Left kidney (tissue), 2 donors: ENCODE results near the gene FTO. TPM values are rescaled to one million over a fixed set of nuclear protein-coding genes. Genes with fewer than 3 reads are reported as not detected.

ENCODE experiments used
- DNase-seq: peaks from one replicate; pipeline ENCODE4 v3.0.0-alpha.2; 2013
- polyA plus RNA-seq: library from polyadenylated mRNA; unstranded; fragments of 120-200 nt; gene quantifications from one replicate; pipeline ENCODE4 v1.2.1, GENCODE V29; 2013; ENCODE audit not compliant: insufficient read length

Gene FTO
- polyA plus RNA-seq, 1 donor = 106 TPM

DNA sequence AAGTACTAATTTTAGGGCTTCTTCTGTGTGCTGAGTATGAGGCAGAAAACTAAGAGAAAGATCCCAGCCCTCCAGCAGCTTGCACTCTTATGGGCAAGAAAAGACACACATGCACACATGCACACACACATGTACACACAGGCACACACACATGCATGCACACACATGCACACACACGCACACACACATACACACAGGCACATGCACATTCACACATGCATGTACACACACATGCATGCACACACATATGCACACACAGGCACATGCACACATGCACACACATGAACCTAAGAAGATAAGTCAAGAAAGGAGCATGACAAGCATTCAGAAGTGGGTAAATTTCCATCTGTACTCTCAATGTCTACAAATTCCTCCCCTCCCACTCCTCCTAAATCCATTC is 452.4 kb downstream of the FTO start:
- DNase-seq = no peak

DNA sequence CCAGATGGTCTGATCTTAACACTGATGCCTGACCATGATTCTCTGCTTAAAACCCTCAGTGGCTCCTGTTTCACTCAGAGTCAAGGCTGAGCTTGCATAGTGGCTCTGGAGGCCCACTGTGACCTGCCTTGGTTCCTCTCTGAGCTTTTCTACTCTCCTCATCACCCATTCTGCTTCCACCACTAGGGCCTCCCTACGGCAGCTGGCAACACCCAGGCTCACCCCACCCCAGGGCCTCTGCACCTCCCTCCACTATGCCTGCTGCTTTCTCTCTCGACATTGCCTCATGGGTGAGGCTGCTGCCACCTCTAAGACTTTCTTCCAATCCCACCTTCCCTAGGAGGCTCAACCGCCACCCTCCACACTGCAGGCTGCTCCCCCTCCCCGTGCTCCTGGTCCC is 455.0 kb downstream of the FTO start:
- no peak for DNase-seq

DNA sequence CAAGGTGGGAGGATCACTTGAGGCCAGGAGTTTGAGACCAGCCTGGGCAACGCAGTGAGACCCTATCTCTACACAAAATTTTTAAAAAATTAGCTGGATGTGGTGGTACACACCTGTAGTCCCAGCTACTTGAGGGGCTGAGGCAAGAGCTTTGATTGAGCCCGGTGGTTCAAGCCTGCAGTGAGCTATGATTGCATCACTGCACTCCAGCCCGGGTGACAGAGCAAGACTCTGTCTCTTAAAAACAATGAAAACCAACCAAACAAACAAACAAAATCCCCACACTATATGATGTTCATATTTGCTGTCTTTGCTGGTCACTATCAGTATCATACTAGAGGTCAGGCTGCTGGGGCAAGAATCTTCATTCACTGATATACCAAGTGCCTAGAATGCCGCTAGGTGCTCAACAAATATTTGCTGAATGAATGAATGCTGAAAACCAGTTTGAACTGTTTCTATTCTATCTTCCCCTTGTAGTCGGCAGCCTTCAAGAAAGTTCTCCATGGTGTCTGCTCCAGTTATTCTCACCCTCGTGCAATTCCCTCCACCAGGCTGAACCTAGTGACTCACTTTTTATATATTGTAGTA is 455.6 kb downstream of the FTO start:
- DNase-seq = no peak

DNA sequence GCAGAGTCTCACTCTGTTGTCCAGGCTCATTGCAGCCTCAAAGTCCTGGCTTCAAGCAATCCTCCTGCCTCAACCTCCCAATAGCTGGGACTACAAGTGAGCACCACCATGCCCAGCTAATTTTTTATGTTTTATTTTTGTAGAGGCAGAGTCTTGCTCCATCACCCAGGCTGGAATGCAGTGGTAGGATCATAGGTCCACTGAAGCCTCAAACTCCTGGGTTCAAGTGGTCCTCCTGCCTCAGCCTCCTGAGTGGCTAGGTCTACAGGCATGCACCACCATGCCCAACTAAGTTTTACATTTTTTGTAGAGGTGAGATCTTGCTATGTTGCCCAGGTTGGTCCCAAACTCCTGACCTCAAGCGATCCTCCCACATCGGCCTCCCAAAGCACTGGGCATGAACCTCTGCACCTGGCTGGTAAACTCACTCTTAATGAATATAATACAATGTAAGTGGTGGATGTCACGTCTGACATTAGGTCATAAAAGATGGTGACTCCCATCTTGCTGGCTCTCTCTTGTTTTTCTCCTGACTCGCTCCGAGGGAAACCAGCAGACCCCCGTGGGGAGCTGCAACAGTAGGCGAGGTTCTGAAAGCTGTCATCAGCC is 456.4 kb downstream of the FTO start:
- no peak for DNase-seq

DNA sequence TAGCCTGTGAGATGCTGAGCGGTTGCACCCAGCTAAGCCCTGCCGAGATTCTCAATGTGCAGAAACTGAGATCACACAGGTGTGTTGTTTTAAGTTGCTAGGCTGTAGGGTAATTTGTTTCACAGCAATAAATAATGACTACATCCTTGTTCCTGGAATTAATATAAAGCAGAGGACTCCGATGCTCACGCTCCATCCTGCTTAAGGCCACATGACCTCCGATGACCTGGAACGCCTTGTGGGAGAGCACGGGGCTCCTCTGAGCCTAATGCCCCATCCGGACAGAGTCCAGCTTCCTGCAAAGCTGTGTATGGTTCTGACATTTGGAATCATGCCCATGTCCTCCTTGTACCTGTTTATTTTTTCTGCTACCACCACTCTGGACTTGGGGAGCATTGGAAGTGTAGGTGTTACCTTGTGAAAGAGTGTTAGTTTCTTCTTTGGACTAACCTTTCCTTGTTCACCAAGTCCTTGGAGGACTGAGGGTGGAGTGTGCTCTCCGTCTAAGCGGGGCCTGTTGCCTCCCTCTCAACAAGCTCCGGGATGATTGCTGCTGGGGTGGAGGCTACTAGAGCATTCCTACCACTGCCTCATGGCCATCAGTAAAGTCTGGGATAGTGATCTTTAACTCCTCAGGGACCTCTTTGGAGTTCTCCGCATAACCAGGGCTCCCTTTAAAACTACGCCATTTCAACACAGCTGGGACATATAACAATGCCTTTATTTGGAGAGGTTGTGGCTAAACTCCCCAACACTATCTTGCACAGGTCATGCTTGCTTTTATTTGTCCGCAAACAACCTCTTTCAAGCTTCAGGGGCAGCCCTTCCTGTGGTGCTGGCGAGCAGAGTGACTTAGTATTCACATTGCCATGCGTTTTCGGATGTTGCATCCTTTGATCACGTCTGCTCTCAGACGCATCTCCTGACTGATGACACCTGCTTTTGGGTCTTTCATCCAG is 457.3 kb downstream of the FTO start:
- no peak for DNase-seq

DNA sequence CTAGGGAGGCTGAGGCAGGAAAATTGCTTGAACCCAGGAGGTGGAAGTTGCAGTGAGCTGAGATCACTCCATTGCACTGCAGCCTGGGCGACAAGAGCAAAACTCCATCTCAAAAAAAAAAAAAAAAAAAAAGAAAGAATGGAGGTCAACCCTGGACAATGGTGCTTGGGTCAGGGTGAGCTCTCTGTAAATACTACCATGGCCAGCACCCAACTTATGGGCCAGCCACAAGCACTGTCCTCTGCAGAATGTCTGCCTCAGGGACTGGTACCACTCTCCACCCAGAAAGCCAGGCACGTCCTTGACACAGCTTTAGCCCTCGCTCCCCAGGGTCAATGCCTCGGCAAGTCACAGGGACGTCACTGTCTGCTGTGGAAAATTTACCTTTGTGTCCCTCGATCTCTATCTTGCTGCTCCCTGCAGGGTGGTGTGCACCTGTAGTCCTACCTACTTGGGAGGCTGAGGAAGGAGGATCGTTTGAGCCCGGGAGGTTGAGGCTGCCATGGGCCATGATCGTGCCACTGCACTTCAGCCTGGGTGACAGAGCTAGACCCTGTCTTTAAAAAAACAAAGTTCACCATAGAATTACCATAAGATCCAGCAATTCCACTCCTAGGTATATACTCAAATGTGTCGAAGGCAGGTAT is 459.4 kb downstream of the FTO start:
- DNase-seq = no peak

DNA sequence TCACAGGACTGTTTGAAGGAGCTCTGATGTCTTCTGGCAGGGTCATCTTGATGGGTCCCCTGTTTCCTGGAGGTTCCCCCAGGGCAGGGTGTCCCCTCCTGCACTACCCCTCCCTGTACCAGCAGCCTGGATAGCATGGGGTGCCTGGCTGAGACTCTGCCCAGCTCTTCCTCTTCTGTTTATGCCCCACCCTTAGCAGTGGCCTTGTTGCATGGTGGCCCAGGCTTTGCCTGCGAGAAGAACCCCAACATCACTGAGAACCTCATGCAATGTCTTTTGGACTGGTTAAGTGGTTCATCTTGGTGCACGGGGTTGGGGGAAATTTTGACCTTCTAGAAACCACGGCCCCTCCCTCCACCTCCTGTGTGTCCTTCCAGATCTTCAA is 460.8 kb downstream of the FTO start:
- no peak for DNase-seq

DNA sequence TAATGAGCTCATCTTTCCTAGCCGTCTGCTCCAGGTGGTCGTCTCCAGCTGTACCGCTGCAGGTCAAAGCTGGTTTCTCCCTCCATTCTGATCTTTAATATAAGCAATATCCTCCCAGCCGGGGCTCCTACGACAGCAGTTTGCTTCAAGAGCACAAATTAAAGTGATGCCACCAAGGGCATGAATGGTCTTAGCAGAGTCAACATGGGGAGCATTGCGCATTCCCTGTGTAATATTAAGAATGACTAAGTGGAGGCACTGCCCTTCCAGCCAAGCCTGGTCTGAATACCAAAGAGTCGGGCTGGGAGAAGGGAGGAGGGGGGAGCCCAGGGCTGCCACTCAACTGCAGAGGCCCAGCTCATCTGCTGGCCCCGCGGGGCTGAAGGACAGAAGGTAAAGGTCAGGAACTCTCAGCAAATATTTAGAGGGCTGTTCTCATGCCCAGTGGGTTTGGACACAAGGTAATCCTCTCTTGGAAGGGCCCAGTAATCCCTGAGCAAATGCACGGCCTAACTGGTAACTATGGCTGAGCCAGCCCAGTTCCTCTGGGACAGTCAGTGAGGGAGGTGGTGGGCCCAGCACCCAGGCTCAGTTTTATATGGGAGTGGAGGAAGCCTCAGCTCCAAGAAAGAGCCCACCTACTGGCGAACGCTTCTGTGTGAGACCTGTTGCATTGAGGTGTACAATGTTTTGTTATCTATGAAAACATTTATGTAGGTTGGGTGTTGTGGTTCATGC is 461.4 kb downstream of the FTO start:
- no peak for DNase-seq

DNA sequence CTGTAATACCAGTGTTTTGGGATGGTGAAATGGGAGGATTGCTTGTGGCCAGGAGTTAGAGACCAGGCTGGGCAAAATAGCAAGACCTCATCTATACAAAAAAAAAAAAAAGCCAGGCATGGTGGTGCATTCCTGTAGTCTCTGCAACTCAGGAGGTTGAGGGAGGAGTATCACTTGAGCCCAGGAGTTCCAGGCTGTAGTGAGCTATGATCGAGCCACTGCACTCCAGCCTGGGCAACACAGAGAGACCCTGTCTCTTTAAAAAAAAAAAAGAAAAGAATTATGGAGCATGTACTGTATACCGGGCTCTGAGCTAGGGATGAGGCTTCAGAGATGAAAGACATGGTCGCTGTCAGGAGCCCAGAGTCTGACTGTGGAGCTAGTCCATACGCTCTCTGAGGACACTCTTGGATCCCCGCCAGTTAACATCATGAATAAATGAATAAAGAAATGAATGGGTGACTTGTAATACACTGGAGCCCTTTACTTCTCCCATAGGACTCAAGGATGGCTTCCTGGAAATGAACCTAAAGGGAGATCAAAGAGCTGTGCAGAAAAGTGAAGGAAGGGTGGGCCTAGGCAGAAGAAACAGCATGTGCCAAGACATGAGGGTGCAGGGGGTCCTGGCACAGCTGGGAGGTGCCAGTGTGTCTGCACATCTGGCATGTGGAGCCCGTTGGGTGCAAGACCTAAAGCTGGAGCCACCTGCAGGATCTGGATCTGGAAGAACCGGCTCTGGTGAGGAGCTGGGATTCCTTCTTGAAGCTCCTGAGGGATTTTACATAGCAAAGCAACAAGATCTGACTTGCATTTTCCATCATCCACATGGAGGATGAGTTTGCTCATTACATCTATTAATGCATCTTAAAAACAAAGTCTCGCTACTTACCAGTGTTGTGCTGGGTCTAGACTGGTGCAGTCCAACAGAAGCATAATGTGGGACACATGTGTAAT is 462.2 kb downstream of the FTO start:
- DNase-seq = no peak

DNA sequence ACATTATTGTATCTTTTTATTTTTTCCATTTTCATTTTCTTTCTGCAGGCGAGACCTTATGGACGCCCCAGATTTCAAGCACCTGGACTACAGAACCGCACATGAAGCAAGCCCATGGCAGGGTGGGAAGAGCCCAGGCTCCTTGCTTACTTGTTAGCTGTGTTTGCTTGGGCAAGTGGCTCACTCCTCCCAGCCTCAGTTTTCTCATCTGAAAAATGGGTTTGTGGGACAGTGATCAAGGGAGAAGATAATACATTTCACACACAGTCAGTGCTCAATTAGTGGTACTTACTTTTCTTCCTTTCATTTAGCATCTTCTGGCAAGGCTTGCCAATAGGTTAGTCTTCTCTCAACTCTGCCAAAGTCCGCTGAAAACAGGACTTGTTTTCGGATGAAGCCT is 465.2 kb downstream of the FTO start:
- no peak for DNase-seq

DNA sequence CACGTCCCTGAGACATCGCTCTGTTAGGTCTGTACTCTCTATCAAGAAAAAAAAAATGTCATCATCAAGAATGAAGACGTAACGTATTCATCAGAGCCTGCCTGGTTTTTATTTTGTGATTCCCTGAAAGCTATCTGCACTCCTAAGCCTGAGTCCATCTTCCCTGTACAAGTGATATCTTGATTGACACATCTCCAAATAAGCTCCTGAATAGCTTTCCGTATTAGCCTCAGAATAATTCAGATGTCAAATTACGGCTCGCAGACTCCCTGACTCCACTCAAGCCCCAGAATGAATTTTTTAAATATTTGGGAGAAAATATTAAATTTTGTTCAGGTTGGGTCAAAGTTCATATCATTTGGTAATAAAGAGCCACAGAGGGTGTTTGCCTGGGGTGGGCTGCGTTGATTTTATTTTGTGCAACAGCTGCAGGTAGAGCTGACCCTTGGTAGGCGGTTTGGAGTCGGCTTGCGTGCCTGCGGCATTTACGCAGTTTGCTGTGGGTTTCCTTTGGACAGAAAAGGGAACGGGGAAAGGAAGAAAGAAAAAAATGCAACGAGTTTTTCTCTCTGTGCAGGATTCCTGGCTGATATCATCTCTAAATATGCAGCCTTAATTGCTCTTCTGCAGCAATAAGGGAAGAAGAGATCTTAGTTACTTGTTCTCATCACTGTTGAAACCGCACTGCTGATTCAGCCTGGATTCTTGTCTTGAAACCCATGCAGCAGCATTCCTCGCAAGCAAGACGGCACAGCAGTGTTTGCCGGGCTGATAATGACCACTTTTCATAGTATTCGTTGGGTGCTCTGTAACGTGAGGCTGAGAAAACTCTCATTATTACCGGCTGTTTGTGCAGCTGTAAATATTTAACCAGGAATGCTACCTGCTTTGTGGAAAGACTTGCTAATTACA is 467.9 kb downstream of the FTO start:
- no peak for DNase-seq

DNA sequence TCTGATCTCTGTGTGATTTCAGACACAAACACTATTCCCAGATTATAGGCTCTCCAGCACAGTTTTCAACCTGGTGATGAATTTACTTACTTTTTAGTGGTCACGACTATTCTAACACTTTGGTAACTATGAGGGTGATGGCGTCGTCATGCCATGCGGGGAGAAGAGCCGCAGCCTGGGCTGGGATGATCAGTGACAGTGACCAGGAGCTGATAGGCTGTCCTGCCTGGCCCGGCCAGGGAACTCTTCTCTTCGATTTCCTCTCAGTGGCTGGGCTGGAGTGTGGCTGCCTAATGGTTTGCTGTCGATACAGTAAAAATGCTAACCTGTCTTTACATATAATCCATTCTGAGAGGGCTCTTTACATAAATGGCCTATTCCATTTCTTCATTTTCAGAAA is 469.5 kb downstream of the FTO start:
- DNase-seq = no peak

DNA sequence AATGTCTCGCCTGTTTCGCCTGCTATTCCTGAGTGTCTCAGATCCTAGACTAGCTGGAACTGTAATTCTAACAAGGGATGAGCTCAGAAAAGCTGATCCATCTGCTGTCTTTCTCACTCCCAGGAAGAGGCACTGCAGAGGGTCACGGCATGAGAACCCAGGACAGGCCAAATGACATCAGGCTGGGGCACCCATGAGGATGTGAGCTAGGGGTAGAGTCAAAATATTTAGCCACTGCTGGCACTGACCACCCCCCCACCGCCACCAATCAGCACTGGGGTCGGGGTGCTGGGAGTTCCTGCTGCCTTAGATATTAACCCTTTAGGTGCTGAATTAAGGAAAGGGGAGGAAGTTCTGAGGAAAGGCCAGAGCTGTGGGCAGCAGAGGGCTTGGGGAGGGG is 470.2 kb downstream of the FTO start:
- DNase-seq = no peak

DNA sequence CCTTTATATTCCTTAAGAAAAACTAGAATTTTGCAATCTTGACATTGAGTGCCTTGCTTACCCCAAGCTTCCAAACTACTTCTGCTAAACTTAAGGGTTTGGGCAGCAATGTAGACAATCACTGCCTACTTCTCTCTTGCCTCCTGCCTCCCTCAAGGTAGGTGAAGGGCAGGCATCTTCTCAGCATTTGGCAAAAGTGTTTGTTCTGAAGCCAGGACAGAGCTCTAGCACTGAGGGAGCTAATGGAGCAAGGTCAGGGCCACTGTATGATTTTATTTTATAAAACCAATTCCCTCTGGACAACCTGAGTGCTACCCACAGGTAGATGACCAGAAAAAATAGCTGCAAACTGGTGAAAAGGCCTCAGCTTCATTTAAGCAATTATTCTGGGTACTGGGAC is 470.8 kb downstream of the FTO start:
- no peak for DNase-seq

DNA sequence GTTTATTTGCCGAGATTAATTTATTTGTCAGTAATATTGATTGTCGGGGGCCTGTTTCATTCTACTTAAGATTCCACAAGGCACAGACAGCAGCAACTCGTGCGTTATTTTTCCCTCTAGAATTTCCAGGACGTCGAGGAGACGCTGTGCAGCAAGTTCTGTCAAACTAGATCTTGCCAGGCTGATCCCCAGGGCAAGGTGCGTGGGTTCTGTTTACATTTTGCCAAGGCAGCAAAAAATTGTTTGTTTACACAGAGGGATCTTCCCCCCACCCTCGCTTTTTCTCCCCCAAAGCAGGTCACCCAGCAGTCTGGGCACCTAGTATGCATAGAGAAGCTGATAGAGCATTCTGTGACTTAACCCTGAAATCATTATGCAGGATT is 471.2 kb downstream of the FTO start:
- no peak for DNase-seq

DNA sequence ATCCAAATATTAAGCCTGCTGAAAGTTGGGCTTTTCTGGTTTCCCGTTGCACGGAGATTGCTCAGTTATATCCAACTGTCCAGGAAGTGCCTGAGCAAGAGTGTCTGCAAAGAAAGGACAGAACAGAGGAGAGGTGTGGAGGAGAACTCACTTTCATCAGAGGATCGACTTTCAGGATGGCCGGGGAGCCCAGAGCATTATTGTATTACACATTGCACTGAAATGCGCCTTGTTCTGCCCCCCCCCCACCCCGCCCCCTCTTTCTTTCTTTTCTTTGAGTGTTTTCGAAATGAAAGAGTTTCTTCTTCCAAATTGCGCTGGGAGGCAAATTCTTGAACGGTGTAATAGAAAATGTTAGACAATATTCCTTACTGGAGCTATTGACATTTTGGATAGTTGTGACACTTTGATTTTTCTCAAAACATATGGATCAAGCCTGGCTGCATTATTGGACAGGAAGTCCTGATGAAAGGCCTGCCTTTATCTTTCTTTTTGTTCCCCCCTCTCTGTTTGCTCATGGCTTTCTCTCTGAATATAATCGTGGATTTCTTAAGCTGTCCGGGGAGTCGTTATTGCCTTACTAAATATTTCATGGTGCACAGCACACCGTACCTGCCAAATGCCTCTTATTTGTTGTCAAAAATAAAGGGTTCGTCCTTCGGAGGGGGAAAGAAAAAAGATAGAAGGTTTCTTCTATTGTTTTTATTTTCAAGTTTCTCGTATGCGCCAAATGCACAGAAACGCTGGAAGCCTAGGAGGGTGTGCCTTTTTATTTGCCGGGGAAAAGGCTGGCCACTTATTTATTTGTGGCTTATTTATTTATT is 471.8 kb downstream of the FTO start:
- DNase-seq = no peak

DNA sequence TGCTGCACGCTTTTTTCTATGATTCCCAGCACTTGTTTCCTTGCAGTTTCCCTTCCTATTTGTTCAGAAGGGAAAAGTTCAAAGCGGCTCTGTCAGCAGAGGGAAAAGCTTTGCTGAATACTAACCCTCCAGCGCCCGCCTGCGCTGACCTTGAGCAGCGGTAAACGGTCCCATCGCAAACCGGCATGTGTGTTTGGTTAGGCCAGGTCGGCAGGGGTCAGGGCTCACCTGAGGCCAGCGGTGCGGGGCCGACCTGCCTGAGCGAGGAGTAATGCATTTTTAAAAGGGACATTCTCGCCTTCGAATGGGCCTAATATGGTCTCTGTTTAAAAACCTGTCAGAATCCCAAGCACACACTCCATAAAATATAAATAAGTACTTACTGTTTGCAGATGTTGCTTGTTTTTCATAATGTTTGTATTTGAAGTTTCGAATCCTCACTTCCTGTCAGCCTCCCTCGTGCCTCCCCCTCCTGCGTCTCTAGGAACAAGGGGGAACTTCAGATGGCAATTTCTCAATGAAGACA is 472.5 kb downstream of the FTO start:
- DNase-seq = no peak

DNA sequence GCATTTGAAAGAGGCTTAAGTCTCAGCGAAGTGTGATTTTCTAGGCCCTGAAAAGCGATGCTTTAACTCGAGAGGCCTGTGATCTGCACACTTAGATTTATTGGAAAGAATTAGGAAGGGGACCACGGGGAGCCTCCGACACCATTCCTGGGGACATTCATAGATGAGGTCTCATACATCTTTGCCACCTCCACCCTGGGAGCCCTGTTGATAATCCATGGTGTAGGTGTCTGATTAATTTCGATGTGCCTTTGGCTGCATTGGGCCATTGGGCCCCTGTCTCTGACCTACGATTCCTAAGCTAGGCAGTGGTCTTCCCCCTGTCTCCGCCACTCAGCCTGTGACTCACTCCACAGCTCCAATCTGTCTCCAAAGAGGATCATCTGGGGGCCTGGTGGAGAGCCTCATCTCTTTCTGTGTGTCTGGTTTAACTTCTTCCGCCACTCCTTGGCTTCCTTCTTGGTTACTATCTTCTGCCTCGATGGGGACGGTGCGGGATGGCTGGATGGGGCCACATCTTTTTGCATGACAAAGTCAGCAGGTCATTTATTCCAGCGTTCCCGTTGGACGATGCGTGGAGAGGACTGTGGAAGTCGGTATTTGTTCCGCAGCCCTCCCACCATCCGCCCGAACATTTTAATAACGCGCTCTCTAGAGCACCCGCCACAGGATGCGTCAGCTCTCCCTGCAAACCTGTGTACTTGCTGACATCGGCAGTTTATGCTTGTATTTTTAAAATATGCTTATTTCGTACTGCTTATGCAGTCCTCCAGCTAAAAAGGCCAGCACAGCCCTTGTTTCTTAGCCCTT is 473.3 kb downstream of the FTO start:
- no peak for DNase-seq
